ENCODE data around the gene ZNF275.
"Not testable (repeated sequence)": the region's sequence is repeated elsewhere in the genome, so short reads cannot be mapped to it uniquely, and the experiment has no call there.

Gene ZNF275, protein sequence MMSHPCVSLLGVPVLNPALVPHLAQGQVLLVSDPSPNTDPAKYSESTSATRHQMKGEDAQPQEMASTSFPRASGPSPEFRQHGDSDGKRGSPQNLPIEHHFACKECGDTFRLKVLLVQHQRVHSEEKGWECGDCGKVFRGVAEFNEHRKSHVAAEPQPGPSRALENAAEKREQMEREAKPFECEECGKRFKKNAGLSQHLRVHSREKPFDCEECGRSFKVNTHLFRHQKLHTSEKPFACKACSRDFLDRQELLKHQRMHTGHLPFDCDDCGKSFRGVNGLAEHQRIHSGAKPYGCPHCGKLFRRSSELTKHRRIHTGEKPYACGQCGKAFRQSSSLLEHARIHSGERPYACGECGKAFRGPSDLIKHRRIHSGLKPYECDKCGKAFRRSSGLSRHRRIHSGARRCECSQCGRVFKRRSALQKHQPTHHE

DNA sequence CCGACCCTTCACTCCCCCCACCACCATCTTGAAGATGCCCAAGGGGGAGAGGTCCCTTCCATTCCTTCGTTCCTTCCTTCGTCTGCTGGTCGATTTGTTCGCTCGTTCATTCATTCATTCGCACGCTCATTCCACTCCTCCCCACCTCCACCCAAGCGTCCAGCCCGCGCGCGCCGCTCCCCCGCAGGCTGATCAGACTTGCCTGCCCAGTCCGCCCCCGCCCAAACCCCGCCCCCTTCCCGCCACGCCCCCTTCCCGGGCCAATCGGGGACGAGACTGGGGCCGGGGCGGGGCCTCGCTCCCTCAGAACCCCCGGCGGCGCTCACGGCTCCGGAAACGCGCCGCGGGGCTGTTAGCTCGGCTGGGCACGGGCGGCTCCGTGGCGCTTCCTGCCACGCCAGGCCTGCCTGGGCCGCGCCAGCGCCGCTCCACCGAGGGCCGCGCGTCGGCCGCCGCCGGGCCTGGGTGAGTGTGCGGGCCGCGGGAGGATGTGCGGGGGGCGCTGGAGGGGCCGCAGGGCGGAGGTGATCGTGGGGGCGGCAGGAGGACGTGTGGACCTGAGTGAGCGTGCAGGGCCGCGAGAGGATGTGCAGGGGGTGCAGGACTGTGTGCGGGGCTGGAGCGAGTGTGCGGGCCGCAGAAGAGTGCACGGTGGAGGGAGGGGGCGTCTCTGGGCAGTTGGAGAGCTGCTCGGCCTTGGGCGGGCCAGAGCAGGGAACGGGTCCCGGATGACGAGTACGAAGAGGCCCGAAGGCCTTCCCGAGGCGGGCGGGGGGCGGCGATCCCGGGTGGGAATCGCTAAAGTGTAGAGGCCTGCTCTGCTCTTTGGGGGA, at the start of gene ZNF275:
Gene ZNF275 (plus strand): TSS at position 333 of the 833 bp plus-strand sequence. CDS start 2,527 bp downstream, outside the sequence.
- Histone ChIP-seq H3K4me3 (ENCODE audit: low read depth, low read length) (peak within 1 kb of the TSS; percentile 69), H3K9me3 (ENCODE audit: severe bottlenecking) (no peaks in the 10 kb centered on the region), H3K36me3 (peaks cover 9% of the 10 kb centered on the region), H3K27me3 (ENCODE audit: insufficient read depth, low read depth, severe bottlenecking) (peaks cover 24% of the 10 kb centered on the region), H3K27ac (peak within 1 kb of the TSS; percentile 65)
- TF ChIP-seq, protein P1, sequence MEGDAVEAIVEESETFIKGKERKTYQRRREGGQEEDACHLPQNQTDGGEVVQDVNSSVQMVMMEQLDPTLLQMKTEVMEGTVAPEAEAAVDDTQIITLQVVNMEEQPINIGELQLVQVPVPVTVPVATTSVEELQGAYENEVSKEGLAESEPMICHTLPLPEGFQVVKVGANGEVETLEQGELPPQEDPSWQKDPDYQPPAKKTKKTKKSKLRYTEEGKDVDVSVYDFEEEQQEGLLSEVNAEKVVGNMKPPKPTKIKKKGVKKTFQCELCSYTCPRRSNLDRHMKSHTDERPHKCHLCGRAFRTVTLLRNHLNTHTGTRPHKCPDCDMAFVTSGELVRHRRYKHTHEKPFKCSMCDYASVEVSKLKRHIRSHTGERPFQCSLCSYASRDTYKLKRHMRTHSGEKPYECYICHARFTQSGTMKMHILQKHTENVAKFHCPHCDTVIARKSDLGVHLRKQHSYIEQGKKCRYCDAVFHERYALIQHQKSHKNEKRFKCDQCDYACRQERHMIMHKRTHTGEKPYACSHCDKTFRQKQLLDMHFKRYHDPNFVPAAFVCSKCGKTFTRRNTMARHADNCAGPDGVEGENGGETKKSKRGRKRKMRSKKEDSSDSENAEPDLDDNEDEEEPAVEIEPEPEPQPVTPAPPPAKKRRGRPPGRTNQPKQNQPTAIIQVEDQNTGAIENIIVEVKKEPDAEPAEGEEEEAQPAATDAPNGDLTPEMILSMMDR (IDR thresholded peaks at IDR 0.05; ENCODE audit: low read depth, low read length), result no peak
- peak; percentile 89 for DNase-seq

DNA sequence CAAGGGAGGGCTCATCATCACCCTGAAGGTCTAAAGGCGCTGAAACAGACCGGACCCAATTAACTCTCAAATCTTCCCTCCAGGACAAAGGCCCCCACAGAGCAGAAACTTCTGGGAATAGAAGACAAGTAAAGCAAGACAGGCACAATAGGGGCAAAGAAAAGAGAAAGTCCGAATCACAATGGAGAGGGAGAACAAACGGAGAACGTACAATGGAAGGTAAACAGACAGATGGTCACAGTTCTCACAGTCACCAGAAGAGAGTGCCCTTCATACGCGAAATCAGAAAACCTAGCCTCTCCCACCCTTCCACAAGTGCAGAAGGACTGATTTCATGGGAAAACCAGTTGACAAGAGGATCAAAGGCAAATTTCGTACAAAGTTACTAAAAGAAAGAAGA, 48.3 kb upstream of the ZNF275 start:
- not testable (repeated sequence) for H3K27ac ChIP-seq; H3K9me3 ChIP-seq (ENCODE audit: severe bottlenecking); H3K27me3 ChIP-seq (ENCODE audit: insufficient read depth, low read depth, severe bottlenecking); H3K36me3 ChIP-seq; H3K4me3 ChIP-seq (ENCODE audit: low read depth, low read length); DNase-seq

DNA sequence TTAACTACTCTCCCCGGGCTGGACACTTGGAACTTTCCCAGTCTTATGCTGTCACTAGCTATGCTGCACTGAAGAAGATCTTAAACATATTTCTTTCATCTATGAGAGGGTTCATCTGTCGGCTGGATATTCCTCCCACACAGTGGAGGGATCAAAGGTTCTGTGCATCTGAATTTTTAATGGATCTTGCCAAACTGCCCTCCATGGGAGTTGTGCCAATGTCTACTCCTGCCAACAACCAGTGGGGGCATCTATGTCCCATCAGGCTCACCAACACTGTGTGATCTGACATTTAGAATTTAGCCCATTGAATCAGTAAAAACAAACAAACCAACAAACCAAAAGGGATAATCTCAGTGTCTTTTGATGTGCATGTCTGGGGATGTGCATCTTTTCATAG, 45.1 kb upstream of the ZNF275 start:
- H3K9me3 ChIP-seq (ENCODE audit: severe bottlenecking), result not testable (repeated sequence)

DNA sequence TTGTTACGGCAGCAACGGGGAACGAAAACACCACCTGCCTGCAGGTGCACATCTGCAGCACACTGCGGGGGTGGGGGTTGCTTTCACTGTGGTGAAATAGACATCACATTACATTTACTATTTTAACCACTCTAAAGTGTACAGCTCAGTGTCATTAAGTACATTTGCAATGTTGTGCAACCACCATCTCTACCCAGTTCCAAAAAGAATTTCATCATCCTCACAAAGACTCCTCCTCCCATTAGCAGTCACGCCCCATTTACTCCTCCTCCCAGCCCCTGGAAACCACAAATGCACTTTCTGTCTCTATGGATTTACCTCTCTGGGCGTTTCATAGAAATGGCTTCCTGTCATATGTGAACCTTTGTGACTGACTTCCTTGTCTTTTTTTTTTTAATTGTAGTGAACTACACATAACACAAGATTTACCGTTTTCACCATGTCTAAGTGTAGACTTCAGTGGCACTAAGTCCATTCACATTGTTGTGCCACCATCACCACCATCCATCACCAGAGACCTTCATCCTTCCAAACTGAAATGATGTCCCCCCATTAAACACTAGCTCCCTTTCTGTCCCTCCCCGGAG, 40.4 kb upstream of the ZNF275 start:
- H3K27me3 ChIP-seq (ENCODE audit: insufficient read depth, low read depth, severe bottlenecking), result peaks cover 43% of the 10 kb centered on the region
- H3K9me3 ChIP-seq (ENCODE audit: severe bottlenecking); DNase-seq; H3K4me3 ChIP-seq (ENCODE audit: low read depth, low read length); H3K36me3 ChIP-seq; H3K27ac ChIP-seq: not testable (repeated sequence)

More for the DNA sequence above, 45.1 kb upstream of the ZNF275 start:
- not testable (repeated sequence) for H3K27me3 ChIP-seq (ENCODE audit: insufficient read depth, low read depth, severe bottlenecking); H3K27ac ChIP-seq; DNase-seq; H3K4me3 ChIP-seq (ENCODE audit: low read depth, low read length); H3K36me3 ChIP-seq

DNA sequence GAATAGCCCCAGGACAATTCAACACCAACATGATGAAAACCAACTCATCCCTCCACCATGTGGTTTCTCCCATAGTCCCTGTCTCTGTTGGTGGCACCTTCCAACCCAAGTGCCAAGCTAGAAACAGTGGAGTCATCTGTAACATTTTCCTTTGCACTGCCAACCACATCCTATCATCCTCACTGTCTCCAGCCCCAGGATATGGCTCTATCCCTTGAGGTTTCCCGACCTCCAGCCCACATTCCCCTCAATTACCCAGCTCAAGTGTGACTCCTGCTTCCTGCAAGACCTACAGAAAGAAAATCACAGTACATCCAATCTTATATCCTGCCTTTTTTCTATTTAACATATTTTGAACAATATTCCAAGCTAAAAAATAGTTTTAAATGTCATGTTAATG, 36.6 kb upstream of the ZNF275 start:
- DNase-seq, result no peak
- H3K4me3 ChIP-seq (ENCODE audit: low read depth, low read length), result no peak overlapping the region

DNA sequence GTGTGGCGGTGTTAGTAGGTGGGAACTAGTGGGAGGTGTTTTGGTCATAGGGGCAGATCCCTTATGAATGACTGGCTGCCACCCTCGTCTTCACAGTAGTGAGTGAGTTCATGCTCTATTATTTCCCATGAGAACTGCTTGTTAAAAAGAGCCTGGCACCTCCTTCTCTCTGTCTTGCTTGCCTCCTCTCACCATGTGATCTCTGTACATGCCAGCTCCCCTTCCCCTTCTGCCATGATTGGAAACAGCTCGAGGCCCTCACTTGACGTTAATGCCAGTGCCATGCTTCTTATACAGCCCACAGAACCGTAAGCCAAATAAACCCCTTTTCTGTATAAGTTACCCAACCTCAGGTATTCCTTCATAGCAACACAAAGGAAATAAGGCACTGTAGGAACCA, 34.1 kb upstream of the ZNF275 start:
- TF ChIP-seq, protein P1 (IDR thresholded peaks at IDR 0.05; ENCODE audit: low read depth, low read length), result no peak
- Histone ChIP-seq H3K36me3 (no peaks in the 10 kb centered on the region), H3K27me3 (ENCODE audit: insufficient read depth, low read depth, severe bottlenecking) (peaks cover 88% of the 10 kb centered on the region), H3K4me3 (ENCODE audit: low read depth, low read length) (no peak overlapping the region), H3K27ac (no peak overlapping the region), H3K9me3 (ENCODE audit: severe bottlenecking) (no peaks in the 10 kb centered on the region)
- no peak for DNase-seq

More for the DNA sequence above, 36.6 kb upstream of the ZNF275 start:
- no peak overlapping the region for H3K27ac ChIP-seq
- H3K9me3 ChIP-seq (ENCODE audit: severe bottlenecking), result peaks cover 2% of the 10 kb centered on the region
- H3K36me3 ChIP-seq, result no peaks in the 10 kb centered on the region
- TF ChIP-seq, protein P1 (IDR thresholded peaks at IDR 0.05; ENCODE audit: low read depth, low read length), result no peak
- H3K27me3 ChIP-seq (ENCODE audit: insufficient read depth, low read depth, severe bottlenecking), result peaks cover 74% of the 10 kb centered on the region

DNA sequence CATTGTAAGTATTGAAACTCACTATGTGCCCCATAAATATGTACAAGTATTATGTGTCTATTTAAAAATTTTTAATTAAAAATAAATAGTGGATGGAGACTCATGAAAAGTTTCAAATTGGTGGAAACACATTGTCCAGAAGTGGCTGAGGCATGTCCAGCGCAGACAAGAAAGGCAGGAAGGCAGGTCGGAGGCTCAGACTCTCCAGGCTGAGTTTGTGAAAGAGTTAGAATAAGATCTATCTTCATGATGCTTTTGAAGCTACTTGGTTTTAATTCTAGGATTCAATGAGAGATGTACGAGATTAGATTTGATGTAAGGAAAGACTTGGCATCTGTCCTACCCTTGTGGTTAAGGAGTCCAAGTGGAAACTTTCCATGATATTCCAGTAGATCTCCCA, 32.2 kb upstream of the ZNF275 start:
- no peaks in the 10 kb centered on the region for H3K36me3 ChIP-seq
- H3K9me3 ChIP-seq (ENCODE audit: severe bottlenecking), result no peaks in the 10 kb centered on the region
- no peak for DNase-seq
- TF ChIP-seq, protein P1 (IDR thresholded peaks at IDR 0.05; ENCODE audit: low read depth, low read length), result no peak
- no peak overlapping the region for H3K4me3 ChIP-seq (ENCODE audit: low read depth, low read length)
- H3K27ac ChIP-seq, result no peak overlapping the region
- H3K27me3 ChIP-seq (ENCODE audit: insufficient read depth, low read depth, severe bottlenecking), result peaks cover 91% of the 10 kb centered on the region

Measured in WERI-Rb-1 (cell line).